Endodermal cell (in vitro differentiated cells): ENCODE measurements around the gene PIGX. TPM values are rescaled to one million over a fixed set of nuclear protein-coding genes. Genes with fewer than 3 reads are reported as not detected.

ENCODE experiments used
- DNase-seq: peaks from one replicate; pipeline ENCODE4 v3.0.0-alpha.2; 2017
- H3K27ac ChIP-seq: 2 replicates; pipeline ENCODE4 v1.5.1; 2013; ENCODE audit warnings: mild to moderate bottlenecking, low read depth, low read length, moderate library complexity
- H3K27me3 ChIP-seq: 2 replicates; pipeline ENCODE4 v1.6.1; 2013; ENCODE audit warnings: mild to moderate bottlenecking, low read length, moderate library complexity; ENCODE audit not compliant: insufficient read depth, control insufficient read depth, poor library complexity, severe bottlenecking
- H3K36me3 ChIP-seq: 2 replicates; pipeline ENCODE4 v1.7.0; 2013; ENCODE audit warnings: mild to moderate bottlenecking, low read length, moderate library complexity; ENCODE audit not compliant: control insufficient read depth, insufficient read depth
- H3K4me1 ChIP-seq: one replicate; pipeline ENCODE4 v1.7.0; 2013; ENCODE audit warnings: low read length; ENCODE audit not compliant: control insufficient read depth, insufficient read depth
- H3K4me3 ChIP-seq: 2 replicates; pipeline ENCODE4 v1.5.1; 2013; ENCODE audit warnings: mild to moderate bottlenecking, low read length, moderate library complexity
- H3K9ac ChIP-seq: 2 replicates; pipeline ENCODE4 v1.6.1; 2013; ENCODE audit warnings: mild to moderate bottlenecking, low read length, moderate library complexity; ENCODE audit not compliant: poor library complexity, severe bottlenecking; ENCODE audit errors: extremely low read depth
- H3K9me3 ChIP-seq: 2 replicates; pipeline ENCODE4 v1.6.1; 2013; ENCODE audit warnings: mild to moderate bottlenecking, low read length, moderate library complexity; ENCODE audit not compliant: control insufficient read depth
- H3K27ac Mint-ChIP-seq: 2 replicates; pipeline ENCODE4 v1.8.0; 2020; ENCODE audit warnings: mixed read lengths
- H3K27me3 Mint-ChIP-seq: 2 replicates; pipeline ENCODE4 v1.8.0; 2021; ENCODE audit warnings: mild to moderate bottlenecking, mixed read lengths; ENCODE audit not compliant: insufficient read depth
- H3K36me3 Mint-ChIP-seq: 2 replicates; pipeline ENCODE4 v1.8.0; 2020; ENCODE audit warnings: low read depth, mixed read lengths
- H3K4me1 Mint-ChIP-seq: 2 replicates; pipeline ENCODE4 v1.8.0; 2020; ENCODE audit warnings: mixed read lengths
- H3K4me3 Mint-ChIP-seq: 2 replicates; pipeline ENCODE4 v1.8.0; 2020; ENCODE audit warnings: mild to moderate bottlenecking, moderate library complexity, mixed read lengths
- H3K9me3 Mint-ChIP-seq: 2 replicates; pipeline ENCODE4 v1.8.0; 2020; ENCODE audit warnings: mild to moderate bottlenecking, mixed read lengths
- CTCF ChIP-seq: fragments of 200-600 bp; sonication (generic); conservative IDR thresholded peaks from 2 replicates; pipeline ENCODE4 v1.5.0; 2021; ENCODE audit warnings: antibody characterized with exemption, mild to moderate bottlenecking
- WGBS, 2 experiments: methylation state at CpG; one replicate each; pipeline versions ENCODE4 v1.1.5 to v1.1.7; 2013; ENCODE audit warnings: missing lambda C conversion rate in 2 of 2, mixed read lengths in 1 of 2; ENCODE audit not compliant: insufficient coverage in 1 of 2, insufficient read length in 1 of 2; 5-methylcytosine and 5-hydroxymethylcytosine counted together
- total RNA-seq, 2 donors: library from RNA; stranded (reverse); fragmentation: NEBNext Ultra II Directional in 1 of 2; extraction: Animal tissue kit (Norgen Biotek cat#: 25700) in 1 of 2; gene quantifications; 2 replicates in 1 of 2; 3 replicates in 1 of 2; pipeline ENCODE4 v1.2.1, GENCODE V29; 2021

PIGX gene
- total RNA-seq, 2 donors from 2014 or later = 21.8 to 33.3 TPM

GRCh38 chr3:196673632-196674031 is 38.5 kb upstream of the PIGX start:
- Histone ChIP-seq H3K36me3 (no peaks in the 10 kb centered on the region), H3K27me3 (no peaks in the 10 kb centered on the region), H3K9ac (no peak overlapping the region), H3K9me3 (no peaks in the 10 kb centered on the region), H3K27ac (no peak overlapping the region), H3K4me3 (no peak overlapping the region), H3K4me1 (no peaks in the 10 kb centered on the region)
- 94 to 96% methylated on average over 3 of the region's 3 CpGs for WGBS, 2 experiments
- no peak for DNase-seq
- peaks cover 11% of the 10 kb centered on the region for H3K4me1 Mint-ChIP-seq
- H3K9me3 Mint-ChIP-seq = no peaks in the 10 kb centered on the region
- TF ChIP-seq CTCF = no peak
- no peaks in the 10 kb centered on the region for H3K36me3 Mint-ChIP-seq
- no peak overlapping the region for H3K27ac Mint-ChIP-seq
- H3K4me3 Mint-ChIP-seq = no peak overlapping the region
- H3K27me3 Mint-ChIP-seq = no peaks in the 10 kb centered on the region

- Histone ChIP-seq H3K4me1 (no peaks in the 10 kb centered on the region), H3K9me3 (peaks cover 4% of the 10 kb centered on the region), H3K9ac (no peak overlapping the region), H3K27ac (no peak overlapping the region), H3K36me3 (no peaks in the 10 kb centered on the region), H3K27me3 (no peaks in the 10 kb centered on the region), H3K4me3 (no peak overlapping the region)
- 75% methylated on average over 1 of the region's 1 CpG; no CpG with 5 or more reads in 1 of the 2 experiments for WGBS, 2 experiments
- Mint-ChIP-seq H3K27me3 (no peaks in the 10 kb centered on the region), H3K4me1 (peaks cover 10% of the 10 kb centered on the region), H3K4me3 (no peak overlapping the region), H3K9me3 (peaks cover 5% of the 10 kb centered on the region), H3K36me3 (no peaks in the 10 kb centered on the region), H3K27ac (no peak overlapping the region)
- DNase-seq = no peak
- TF ChIP-seq CTCF = no peak
Measured at GRCh38 chr3:196677353-196677752, 34.8 kb upstream of the PIGX start.

- no peak for DNase-seq
- no peaks in the 10 kb centered on the region for H3K36me3 ChIP-seq
- no peaks in the 10 kb centered on the region for H3K27me3 ChIP-seq
- peaks cover 10% of the 10 kb centered on the region for H3K4me1 Mint-ChIP-seq
- no peaks in the 10 kb centered on the region for H3K4me1 ChIP-seq
- H3K27ac ChIP-seq = no peak overlapping the region
- no peak overlapping the region for H3K27ac Mint-ChIP-seq
- H3K27me3 Mint-ChIP-seq = no peaks in the 10 kb centered on the region
- no peak overlapping the region for H3K9ac ChIP-seq
- peaks cover 7% of the 10 kb centered on the region for H3K9me3 ChIP-seq
- no peak for TF ChIP-seq CTCF
- no peak overlapping the region for H3K4me3 ChIP-seq
- peaks cover 1% of the 10 kb centered on the region for H3K36me3 Mint-ChIP-seq
- H3K4me3 Mint-ChIP-seq = no peak overlapping the region
- H3K9me3 Mint-ChIP-seq = peaks cover 10% of the 10 kb centered on the region
- 81 to 86% methylated on average over 1 of the region's 1 CpG for WGBS, 2 experiments
Measured at GRCh38 chr3:196677931-196678330, 34.2 kb upstream of the PIGX start.
